Forelimb muscle (tissue), 1 donor: ENCODE measurements around the gene TBPL1. TPM values are rescaled to one million over a fixed set of nuclear protein-coding genes. Genes with fewer than 3 reads are reported as not detected.
"Not testable (repeated sequence)": the region's sequence is repeated elsewhere in the genome, so short reads cannot be mapped to it uniquely, and the experiment has no call there.

Experiments used
- DNase-seq: peaks from one replicate; pipeline ENCODE4 v3.0.0-alpha.2; 2013; ENCODE audit warnings: low read depth
- polyA plus RNA-seq: library from polyadenylated mRNA; unstranded; fragments of 120-200 nt; gene quantifications from one replicate; pipeline ENCODE4 v1.2.1, GENCODE V29; 2013; ENCODE audit not compliant: insufficient read length

TBPL1 gene
- polyA plus RNA-seq, result 18.8 TPM

DNA sequence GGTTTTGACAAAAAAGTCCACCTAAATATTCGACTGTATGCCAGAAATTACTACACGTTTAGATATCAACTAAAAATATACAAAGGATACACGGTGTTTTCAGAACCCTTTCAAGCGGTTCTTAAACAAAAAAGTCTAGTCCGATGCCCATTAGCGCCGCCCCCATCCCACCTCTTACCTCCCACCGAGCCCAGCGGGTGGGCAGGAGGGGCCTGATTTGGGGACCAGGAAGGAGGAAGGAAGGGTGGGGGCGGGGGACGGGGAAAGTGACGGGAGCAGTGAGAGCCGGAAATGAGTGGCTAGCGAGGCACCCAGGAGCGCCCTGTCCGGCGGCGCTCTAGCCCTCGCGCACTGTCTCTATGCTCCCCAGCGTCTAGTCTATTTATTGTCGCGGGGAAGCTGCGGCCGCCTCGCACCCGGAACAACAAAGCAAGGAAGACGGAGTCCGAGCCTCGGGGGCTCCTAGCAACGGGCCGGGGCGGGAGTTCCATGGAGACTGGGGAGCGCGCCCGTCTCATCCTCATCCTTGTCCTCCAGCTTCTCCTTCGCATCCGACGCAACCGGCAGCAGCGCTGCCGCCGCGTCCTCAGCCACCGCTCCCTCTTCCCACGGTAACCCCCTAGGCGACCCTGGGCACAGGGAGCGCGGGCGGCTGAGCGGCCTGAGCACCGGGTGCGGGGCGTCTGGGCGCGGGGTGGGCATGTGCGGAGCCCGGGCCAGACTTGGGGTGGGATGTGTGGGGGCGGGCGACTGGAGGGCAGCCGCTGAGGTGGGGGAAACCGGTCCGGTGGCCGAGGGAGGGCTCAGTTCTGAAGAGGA is at the start of gene TBPL1:
TSS of gene TBPL1 (plus strand) at position 410 of the 819 bp plus-strand sequence. CDS start 26,902 bp downstream, outside the sequence.
- DNase-seq, result peak; percentile 88

- DNase-seq, result no peak
Measured at GRCh38 chr6:133903855-133904254, 49.2 kb upstream of the TBPL1 start.

DNA sequence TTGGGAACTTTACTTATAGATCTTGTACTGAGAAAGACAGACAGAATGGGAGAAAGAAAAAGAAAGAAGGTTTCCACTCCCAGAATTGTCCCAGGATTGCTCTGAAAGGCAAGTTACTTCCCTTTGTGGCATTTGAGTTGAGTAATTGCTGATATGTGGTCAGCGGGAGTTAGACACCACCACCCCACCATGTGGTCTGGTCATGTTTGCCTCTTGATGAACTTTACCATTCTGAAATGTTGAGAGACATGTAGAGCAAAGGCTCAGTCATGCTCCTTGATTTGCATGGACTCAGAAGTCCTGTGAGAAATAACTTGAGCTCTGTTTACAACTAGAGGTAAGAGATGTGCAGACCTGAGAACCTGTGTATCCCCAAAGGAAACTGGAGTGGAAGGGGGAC is 47.0 kb upstream of the TBPL1 start:
- DNase-seq, result no peak

GRCh38 chr6:133916650-133917151 is 36.3 kb upstream of the TBPL1 start:
- peak; percentile 63 for DNase-seq

DNA sequence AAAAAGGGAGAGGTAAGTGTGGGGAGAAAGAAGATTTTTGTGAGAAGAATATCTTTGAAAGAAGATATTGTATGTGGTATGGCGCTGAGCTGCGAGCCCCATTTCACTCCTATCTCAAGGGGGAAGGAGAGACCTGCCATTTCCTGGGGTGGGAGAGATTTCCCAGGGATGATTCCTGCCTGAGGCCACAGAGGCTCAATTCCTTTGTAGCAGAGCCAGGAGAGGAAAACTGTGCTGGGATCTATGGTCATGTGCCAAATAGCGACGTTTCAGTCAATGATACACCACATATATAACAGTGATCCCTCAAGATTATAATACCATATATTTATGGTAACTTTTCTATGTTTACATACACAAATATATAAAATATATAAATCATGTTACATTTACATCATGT is 35.2 kb upstream of the TBPL1 start:
- DNase-seq, result no peak

DNA sequence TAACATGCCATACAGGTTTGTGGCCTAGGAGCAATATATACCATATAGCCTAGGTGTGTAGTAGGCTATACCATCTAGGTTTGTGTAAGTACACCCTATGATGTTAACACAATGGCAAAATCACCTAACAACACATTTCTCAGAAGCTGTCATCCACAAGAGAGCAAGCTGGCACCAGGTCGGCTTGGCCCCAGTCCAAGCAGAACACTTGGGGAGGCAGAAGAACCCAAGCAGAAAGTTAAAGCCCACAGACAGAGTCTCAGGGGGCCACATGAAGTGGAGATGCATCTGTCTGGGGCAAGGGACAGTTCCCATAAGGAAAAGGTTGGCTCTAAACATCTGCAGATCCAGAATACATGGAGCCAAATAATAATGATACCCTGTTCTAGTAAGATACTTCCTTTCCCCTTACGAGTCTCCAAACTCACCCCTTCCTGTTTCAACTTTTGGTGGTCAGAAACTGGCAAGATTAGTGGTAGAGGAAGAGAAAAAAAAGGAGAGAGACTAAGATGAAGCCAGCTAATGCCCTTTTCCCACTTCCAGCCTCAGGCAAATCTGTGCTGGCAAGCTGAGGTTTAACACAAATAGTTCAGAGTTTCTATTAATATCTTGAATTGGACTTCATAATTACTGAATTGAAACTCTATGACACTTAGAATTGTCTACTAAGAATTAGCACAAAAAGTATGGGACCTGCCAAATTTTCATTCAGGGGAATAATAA is 34.7 kb upstream of the TBPL1 start:
- DNase-seq, result no peak

DNA sequence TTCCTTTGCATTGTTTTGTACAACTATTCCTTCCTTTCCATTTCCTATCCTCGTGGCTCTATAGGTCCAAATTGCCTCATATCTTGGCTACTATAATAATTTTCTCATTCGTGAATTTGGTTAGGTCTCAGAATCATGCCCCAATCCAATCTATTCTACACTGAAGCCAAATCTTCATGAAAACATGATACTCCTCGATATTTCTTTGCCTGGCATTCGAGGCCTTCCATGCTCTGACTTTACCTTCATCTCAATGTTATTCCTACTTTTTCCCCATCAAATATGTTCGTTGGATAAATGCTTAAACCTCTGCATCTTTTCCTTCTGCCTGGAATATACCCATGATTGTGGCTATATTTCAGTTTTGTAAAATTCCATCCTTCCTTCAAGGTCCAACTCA is 33.7 kb upstream of the TBPL1 start:
- DNase-seq, result no peak

GRCh38 chr6:133921249-133921859 is 31.7 kb upstream of the TBPL1 start:
- DNase-seq, result peak; percentile 24

GRCh38 chr6:133923938-133924593 is 29.0 kb upstream of the TBPL1 start:
- DNase-seq, result peak; percentile 73

DNA sequence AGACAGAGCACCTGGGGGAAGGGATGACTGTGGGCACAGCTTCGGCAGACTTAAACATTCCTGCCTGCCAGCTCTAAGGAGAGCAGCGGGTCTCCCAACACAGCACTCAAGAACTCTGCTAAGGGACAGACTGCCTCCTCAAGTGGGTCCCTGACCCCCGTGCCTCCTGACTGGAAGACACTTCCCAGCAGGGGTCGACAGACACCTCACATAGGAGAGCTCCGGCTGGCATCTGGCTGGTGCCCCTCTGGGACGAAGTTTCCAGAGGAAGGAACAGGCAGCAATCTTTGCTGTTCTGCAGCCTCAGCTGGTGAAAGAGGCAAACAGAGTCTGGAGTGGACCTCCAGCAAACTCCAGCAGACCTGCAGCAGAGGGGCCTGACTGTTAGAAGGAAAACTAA is 21.8 kb upstream of the TBPL1 start:
- DNase-seq, result not testable (repeated sequence)

DNA sequence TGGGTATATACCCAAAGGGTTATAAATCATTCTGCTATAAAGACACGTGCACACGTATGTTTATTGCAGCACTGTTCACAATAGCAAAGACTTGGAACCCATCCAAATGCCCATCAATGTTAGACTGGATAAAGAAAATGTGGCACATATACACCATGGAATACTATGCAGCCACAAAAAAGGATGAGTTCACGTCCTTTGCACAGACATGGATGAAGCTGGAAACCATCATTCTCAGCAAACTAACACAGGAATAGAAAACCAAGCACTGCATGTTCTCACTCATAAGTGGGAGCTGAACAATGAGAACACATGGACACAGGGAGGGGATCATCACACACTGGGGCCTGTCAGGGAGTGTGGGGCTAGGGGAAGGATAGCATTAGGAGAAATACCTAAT is 16.7 kb upstream of the TBPL1 start:
- not testable (repeated sequence) for DNase-seq

- DNase-seq, result no peak
Measured at GRCh38 chr6:133937909-133938308, 15.1 kb upstream of the TBPL1 start.

GRCh38 chr6:133938533-133938932 is 14.5 kb upstream of the TBPL1 start:
- no peak for DNase-seq

- DNase-seq, result no peak
Measured at GRCh38 chr6:133939778-133940667, 13.0 kb upstream of the TBPL1 start.

DNA sequence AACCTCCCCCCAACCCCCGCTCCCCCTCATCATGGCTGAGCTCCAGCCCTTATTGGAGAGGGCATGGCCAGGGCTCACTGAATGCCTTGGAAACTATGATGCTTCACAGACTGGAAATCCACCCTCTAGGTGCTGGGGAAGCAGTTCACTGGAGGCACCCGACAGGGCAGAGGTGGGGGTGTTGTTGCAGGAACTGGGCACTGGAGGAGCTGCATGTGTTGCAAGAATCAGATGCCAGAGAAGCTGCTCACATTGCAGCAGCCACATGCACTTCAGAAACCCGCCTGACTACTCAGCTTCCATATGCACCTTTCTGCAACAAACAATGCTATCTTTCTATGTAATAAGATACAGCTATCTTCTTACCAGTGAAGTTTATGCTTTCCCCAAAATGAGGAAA is 7.9 kb upstream of the TBPL1 start:
- DNase-seq, result no peak

GRCh38 chr6:133947302-133947900 is 5.6 kb upstream of the TBPL1 start:
- DNase-seq, result no peak

DNA sequence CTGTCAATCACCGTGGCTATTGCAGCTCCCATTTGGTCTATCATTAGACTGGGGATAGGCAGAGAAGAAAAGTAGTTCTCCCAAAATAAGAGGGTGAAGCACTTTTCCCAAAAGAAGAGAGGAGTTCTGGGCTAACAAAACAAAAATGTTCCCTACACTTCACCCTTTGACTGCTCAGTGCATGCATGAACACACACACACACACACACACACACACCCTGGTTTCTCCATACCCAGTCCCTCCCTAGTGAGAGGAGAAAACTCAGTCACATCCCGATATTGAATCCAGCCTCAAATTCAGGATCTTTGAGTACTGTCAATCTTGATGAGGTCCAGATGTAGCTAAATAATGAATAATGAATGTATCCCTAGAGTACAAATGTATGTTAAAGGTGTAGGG is 4.6 kb upstream of the TBPL1 start:
- DNase-seq, result no peak

GRCh38 chr6:133951227-133951626 is 1.8 kb upstream of the TBPL1 start:
- DNase-seq, result no peak

GRCh38 chr6:133951881-133952814 is 876 bp upstream of the TBPL1 start:
- DNase-seq, result peak; percentile 39
